HG02610 (cell line): ENCODE data around the gene KIF23.
"Not testable (repeated sequence)": the region's sequence is repeated elsewhere in the genome, so short reads cannot be mapped to it uniquely, and the experiment has no call there.

Experiments used
- ATAC-seq: cut with Tn5 transposase; IDR thresholded peaks from one replicate; pipeline ENCODE4 v1.9.1; 2021; ENCODE audit warnings: mild to moderate bottlenecking, moderate library complexity; ENCODE audit not compliant: unreplicated experiment

The KIF23 gene

GRCh38 chr15:69413822-69414700, at the start of gene KIF23:
Gene KIF23 (plus strand): TSS chr15:69414349. CDS start chr15:69414466, 117 bp downstream.
- ATAC-seq, result peak; percentile 96

GRCh38 chr15:69367236-69367635, 46.9 kb upstream of the KIF23 start:
- no peak for ATAC-seq

DNA sequence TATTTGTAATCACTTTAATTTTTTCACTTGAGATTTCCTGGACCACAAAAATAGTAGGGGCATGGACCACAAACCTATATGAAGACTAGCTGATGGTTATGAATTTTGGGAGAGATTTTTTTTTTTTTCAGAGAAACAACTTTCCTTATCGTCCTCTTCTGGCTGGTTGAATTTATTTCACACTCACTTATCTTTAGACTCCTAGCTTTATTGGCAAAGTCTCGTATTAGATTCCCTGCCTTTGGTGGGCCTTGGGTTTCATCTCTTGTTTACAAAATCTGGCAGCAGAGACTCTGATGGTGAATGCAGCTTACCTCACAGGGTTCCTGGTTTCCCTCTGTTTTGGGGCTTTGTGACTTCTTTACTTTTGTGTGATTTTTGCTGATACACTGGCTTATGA, 44.5 kb upstream of the KIF23 start:
- no peak for ATAC-seq

DNA sequence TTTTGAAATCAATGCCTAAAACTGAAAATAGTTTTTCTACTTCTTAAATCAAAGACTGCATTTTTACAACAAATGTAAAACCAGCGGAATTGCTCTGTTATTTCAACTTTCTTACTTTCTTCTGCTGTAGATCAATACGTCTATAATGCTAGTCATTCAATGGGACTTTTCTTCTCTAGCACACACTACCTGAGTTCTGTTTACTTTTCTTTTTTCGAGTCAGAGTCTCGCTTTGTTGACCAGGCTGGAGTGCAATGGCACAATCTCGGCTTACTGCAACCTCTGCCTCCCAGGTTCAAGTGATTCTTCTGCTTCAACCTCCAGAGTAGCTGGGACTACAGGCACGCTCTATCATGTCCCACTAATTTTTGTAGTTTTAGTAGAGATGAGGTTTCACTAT, 40.7 kb upstream of the KIF23 start:
- ATAC-seq, result no peak

DNA sequence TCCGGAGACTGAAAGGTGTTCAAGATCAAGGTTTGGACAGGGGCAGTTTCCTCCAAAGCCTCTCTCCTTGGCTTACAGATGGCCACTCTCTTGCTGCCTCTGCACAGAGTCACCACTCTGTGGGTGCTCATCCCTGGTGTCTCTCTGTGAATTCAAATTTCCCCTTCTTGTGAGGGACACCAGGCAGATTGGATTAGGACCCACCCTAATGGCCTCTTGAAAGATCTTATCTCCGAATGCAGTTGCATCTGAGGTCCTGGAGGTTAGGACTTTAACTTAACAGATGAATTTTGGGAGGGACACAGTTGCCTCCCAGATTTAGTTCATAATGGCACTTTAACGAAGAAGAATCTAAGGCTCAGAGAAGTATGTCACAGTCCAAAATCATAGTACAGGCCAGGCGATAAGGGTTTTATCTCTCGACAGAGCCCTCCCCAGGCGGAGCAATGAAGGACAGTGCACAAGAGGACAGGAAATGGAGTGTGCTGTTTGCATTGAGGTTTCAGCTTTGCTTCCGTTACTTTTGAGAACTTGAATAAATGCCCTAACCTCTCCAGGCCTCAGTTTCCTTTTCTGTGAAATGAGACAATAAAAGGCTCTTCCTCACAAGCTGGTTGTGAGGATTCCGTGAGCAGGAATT, 38.9 kb upstream of the KIF23 start:
- ATAC-seq, result no peak

GRCh38 chr15:69377216-69377970, 36.8 kb upstream of the KIF23 start:
- ATAC-seq, result no peak

GRCh38 chr15:69380100-69380725, 33.9 kb upstream of the KIF23 start:
- ATAC-seq, result no peak

GRCh38 chr15:69380726-69381105, 33.4 kb upstream of the KIF23 start:
- no peak for ATAC-seq

GRCh38 chr15:69382176-69382575, 32.0 kb upstream of the KIF23 start:
- not testable (repeated sequence) for ATAC-seq

DNA sequence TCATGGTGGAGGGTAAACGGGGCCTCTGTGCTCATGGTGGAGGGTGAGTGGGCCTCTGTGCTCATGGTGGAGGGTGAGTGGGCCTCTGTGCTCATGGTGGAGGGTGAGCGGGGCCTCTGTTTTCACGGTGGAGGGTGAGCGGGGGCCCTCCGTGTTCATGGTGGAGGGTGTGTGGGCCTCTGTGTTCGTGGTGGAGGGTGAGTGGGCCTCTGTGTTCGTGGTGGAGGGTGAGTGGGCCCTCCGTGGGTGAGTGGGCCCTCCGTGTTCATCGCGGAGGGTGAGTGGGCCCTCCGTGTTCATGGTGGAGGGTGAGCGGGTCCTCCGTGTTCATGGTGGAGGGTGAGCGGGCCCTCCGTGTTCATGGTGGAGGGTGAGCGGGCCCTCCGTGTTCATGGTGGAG, 30.1 kb upstream of the KIF23 start:
- ATAC-seq, result not testable (repeated sequence)

GRCh38 chr15:69384626-69385598, 29.2 kb upstream of the KIF23 start:
- ATAC-seq, result no peak

DNA sequence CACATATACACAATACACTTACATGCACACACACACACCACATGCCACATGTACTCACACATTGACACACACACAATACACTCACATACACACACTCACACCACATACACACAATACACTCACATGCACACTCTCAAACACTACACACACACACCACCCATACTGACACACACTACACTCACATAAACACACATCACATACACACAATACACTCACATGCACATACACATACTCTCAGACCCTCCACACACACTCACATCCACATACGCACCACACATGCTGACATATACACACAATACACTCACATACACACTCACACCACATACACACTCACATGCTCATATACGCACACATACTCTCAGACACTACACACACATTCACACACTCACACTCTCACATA, 28.3 kb upstream of the KIF23 start:
- ATAC-seq, result no peak

DNA sequence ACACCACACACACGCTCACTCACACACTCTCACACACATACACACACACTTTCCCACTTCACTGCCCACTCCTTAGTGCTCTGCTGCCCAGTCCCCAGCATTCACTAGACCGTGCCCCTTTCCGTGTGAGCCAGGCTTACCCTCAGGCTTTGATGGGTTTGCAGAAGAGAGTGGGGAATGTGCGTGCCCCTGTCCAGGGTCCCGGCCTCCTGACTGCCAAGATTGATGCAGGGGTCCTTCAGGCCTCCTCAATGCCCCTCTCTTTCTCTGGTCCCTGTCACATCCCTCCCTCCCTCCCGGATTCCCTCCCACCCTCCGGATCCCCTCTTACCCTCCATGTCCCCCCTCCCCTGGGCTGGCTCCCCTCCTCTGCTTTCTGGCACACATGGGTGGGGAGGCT, 27.9 kb upstream of the KIF23 start:
- ATAC-seq, result no peak

- no peak for ATAC-seq
Measured at GRCh38 chr15:69388260-69388705, 25.9 kb upstream of the KIF23 start.

- ATAC-seq, result no peak
Measured at GRCh38 chr15:69389426-69389825, 24.7 kb upstream of the KIF23 start.

GRCh38 chr15:69390575-69390974, 23.6 kb upstream of the KIF23 start:
- no peak for ATAC-seq

DNA sequence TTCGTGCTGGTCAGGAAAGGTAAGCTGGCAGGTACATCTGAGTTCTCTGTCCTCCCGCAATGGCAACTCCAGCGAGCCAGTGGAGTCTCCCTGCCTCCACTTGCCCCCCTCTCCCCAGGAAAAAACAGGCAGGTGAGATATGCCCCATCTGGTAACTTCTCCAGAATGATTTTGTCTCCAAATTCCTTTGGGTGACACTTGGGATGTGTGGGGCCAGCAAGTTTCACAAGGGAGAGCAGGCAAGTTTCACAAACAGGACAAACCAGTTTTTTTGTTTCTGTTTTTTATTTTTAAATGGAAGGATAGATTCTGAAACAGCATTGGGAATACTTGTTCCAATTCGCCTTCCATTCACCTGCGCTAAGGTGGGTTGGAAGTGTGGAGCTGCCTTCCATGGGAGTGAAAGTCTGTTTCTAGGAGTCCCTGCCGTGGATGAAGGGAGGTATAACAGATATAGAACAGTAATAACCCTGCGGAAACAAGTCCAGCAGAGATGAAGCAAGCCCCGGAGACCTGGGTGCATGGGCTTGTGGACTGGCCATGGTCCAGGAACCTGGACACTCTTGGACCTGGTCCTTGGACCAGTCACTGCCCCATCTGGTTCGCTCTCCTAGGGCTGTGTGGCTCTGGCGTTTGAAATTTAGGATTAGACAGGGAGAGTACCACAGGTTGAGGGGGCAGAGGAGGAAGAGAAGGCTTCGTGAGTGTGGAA, 22.9 kb upstream of the KIF23 start:
- ATAC-seq, result no peak

GRCh38 chr15:69392352-69392751, 21.8 kb upstream of the KIF23 start:
- no peak for ATAC-seq

DNA sequence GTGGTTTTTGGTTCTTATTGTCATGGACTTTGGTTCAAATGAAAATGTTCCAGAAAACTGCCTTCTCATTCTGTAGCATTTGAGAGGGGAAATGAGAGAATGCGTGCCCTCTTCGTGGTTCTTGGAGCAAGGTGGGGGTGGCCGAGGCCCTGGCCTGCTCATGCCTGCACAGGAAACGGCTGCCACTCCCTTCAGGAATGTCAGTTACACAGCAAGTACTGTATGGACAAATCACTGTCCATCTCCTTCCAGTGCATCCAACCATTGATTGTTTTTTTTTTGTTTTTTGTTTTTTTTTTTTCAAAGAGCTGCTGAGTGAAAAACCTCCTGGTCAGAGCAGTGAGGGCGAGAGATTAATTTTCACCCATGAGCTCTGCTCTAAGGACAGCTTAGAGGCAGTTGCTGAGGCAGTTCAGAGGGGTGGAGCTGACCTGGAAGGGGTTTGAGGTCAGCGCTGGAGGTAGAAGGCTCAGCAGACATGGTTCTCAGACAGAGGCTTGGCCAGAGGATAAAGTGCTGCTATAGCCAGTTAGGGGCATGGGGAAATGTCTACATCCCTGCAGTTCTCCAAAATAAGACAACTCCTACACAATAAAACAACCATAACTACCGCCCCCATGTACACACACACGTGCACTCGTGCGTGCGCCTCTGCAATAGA, 20.2 kb upstream of the KIF23 start:
- ATAC-seq, result no peak
